Fibroblast of mammary gland (primary cell): Measurements from ENCODE around the gene ISYNA1.

Source experiments
- DNase-seq: peaks from one replicate; pipeline ENCODE4 v3.0.0-alpha.2; 2010; ENCODE audit warnings: low read depth
- H3K4me3 ChIP-seq: 2 replicates; pipeline ENCODE4 v1.5.1; 2011; ENCODE audit warnings: low read depth, mild to moderate bottlenecking, low read length, moderate library complexity; ENCODE audit not compliant: control insufficient read depth
- CTCF ChIP-seq: conservative IDR thresholded peaks from 2 replicates; pipeline ENCODE4 v1.5.1; 2011; ENCODE audit warnings: low read depth, low read length, inconsistent platforms; ENCODE audit not compliant: control insufficient read depth, insufficient read depth

The ISYNA1 gene

GRCh38 chr19:18437491-18438330 lies at the start of gene ISYNA1:
ISYNA1 (minus strand) TSS chr19:18438133; CDS start chr19:18437979, 154 bp downstream.
- no peak for TF ChIP-seq CTCF
- DNase-seq: no peak
- peak within 1 kb of the TSS; percentile 34 for H3K4me3 ChIP-seq

GRCh38 chr19:18486746-18487145 lies 48.8 kb upstream of the ISYNA1 start:
- DNase-seq: no peak
- no peak for TF ChIP-seq CTCF
- no peak overlapping the region for H3K4me3 ChIP-seq

GRCh38 chr19:18484992-18485391 lies 47.1 kb upstream of the ISYNA1 start:
- H3K4me3 ChIP-seq: no peak overlapping the region
- no peak for DNase-seq
- TF ChIP-seq CTCF: no peak

- no peak overlapping the region for H3K4me3 ChIP-seq
- no peak for TF ChIP-seq CTCF
- no peak for DNase-seq
Measured at GRCh38 chr19:18483119-18483890, 45.4 kb upstream of the ISYNA1 start.

GRCh38 chr19:18481505-18482222 lies 43.7 kb upstream of the ISYNA1 start:
- no peak for TF ChIP-seq CTCF
- DNase-seq: no peak
- H3K4me3 ChIP-seq: no peak overlapping the region

GRCh38 chr19:18480006-18480691 lies 42.2 kb upstream of the ISYNA1 start:
- no peak for TF ChIP-seq CTCF
- no peak overlapping the region for H3K4me3 ChIP-seq
- peak; percentile 71 for DNase-seq
